Pulmonary artery endothelial cell (primary cell): ENCODE results near the gene LPP. TPM values are rescaled to one million over a fixed set of nuclear protein-coding genes. Genes with fewer than 3 reads are reported as not detected.
A peak's percentile ranks its signal among the peaks of the same experiment; 100 is the strongest.
"Not testable (repeated sequence)": the region's sequence is repeated elsewhere in the genome, so short reads cannot be mapped to it uniquely, and the experiment has no call there.

Experiments used
- DNase-seq: peaks from one replicate; pipeline ENCODE4 v3.0.0-alpha.2; 2011; ENCODE audit warnings: low read depth, low spot score
- total RNA-seq: library from RNA; depleted of rRNA; stranded (reverse); fragments of >200 nt; gene quantifications from 2 replicates; pipeline ENCODE4 v1.2.3, GENCODE V29; 2014

The LPP gene
- total RNA-seq, 1 donor from 2014 or later: 31.5 TPM

DNA sequence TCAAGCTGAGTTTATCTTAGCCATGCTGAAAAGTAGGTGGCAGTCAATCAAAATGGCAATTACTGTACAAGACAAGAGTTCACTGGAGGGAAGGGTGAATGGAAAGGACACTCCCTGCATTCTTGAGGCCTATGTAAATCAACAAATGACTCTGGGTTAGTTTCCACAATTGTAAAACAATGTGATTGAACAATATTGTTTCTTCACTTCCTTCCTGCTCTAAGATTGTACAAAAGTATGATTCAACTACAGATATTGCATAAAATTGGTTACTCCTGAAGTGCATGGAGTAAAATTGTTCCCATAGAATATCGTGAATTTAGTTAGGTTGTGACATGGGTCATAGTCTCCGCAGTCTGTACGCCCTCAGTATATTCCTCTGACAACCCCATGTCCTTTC lies 277.6 kb downstream of the LPP start:
- DNase-seq: peak; percentile 78

- peak; percentile 63 for DNase-seq
Measured at GRCh38 chr3:188432802-188433520, 279.0 kb downstream of the LPP start.

DNA sequence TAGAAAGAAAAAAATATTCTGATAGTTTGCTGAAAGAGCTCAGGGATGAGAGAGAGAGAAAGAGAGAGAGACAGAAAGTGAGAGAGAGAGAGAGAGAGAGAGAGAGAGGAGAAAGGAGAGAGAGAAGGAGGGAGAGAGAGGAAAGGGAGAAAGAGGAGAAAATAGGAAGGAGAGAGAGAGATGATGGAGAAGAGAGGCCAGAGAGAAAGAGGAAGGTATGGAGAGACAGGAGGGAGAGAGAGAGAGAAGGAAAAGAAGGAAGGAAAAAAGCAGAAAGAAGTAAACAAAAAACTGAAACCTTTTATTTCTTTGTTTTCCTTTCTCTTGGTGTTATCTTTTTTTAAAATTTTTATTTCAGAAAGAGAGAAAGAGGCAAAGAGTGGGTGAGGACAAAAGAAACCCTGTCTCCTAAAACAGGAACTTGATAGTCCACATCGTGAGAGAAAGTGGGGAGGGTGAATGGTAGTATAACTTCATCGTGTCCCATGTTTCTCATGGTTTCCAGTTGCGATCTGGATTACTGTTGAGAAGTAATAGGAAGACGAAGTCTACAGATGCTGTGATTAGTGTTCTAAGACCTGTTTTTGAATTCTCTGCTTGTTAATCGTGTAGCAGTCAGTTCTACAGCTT lies 279.7 kb downstream of the LPP start:
- DNase-seq: no peak

DNA sequence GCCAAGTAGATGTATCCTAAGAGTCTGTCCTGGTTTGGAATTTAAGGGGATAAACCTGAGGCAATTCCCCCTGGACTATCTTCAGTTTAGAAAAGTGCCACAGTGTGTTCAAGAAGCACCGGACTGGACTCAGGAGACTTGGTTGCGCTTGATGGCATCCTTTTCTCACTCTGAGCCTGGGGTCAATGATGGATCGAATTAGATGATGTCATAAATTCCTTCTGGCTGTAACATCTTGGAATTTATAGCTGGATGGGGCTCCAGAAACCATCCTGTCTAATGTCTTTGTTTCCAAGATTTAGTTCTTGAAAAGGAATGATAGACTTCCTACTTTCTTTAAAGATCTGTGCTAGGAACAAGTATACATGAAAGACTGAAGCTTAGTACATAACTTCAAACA lies 280.6 kb downstream of the LPP start:
- DNase-seq: no peak

DNA sequence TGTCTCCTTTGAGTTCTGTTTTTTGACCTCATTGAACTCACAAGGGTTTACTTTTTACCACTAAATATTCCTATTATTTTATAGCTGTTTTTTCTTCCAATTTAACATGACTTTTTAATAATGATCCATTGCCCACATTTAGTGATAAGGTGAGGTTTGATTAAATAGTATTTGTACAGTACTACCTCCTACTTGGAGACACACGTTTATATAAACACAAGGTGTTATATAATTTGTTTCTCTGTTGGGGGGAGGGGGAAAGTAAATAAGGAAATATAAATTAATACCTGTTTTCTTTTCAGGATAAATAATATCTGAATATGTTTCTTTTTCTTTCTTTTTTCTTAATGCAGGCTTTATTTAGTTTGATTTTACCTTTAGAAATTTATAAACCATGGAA lies 281.3 kb downstream of the LPP start:
- no peak for DNase-seq

- no peak for DNase-seq
Measured at GRCh38 chr3:188437926-188438325, 284.0 kb downstream of the LPP start.

DNA sequence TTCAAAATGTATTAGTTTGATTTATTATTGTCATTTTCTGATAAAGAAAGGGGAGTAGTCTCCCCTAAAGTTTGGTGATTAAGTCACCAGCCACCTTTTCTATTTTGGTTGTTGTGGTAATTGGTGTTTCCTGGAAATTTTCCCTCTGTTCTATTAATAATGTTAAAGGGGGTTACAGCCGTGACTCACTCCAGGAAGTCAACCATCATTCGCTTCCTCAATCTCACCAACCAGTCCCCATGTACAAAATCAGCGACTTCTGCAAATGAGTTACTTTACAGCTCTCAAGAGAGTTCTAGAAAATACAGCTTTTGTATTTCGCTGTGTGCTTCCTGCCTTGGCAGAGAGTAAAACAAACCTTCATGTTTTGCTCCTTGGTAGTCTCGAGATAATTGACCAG lies 285.1 kb downstream of the LPP start:
- DNase-seq: peak; percentile 48

- no peak for DNase-seq
Measured at GRCh38 chr3:188440340-188440972, 286.5 kb downstream of the LPP start.

DNA sequence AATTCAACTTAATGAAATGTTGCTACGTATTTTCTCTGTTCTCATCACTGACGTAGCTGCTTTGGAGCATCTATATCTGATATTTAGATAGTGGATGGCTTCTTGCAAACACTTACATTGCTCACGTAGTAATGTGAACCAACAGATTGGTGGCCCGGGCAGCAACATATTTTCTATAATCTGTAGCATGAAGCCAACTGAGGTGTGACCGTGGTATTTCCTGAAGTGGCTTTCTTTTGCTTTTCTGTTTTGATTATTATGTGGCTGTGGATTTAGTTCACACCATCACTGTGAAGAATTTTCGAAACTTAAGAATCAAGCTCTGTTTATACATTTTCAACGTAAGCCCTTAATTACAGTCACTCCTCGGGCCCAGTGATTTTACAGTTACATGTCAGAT lies 288.5 kb downstream of the LPP start:
- no peak for DNase-seq

- not testable (repeated sequence) for DNase-seq
Measured at GRCh38 chr3:188445175-188445574, 291.2 kb downstream of the LPP start.

GRCh38 chr3:188446014-188446413 lies 292.1 kb downstream of the LPP start:
- DNase-seq: no peak

DNA sequence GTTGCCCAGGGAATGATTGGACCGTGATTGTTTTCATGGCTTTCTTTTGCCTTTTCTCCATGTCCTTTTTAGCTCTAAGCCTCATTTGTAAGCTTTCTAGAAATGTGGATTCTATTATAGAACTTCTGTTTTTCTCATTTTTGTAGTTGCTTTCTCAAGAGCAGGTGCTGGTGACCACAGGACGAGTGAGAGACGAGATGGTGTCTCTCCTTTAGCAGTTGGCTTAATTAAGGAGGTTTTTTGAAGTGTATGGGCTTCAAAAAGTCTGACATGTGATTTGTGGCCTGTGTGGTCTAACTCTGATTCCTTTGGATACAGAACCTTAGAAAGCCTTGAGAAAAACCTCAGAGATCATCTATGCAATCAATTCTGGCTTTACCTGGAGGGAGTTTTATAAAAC lies 292.8 kb downstream of the LPP start:
- no peak for DNase-seq

DNA sequence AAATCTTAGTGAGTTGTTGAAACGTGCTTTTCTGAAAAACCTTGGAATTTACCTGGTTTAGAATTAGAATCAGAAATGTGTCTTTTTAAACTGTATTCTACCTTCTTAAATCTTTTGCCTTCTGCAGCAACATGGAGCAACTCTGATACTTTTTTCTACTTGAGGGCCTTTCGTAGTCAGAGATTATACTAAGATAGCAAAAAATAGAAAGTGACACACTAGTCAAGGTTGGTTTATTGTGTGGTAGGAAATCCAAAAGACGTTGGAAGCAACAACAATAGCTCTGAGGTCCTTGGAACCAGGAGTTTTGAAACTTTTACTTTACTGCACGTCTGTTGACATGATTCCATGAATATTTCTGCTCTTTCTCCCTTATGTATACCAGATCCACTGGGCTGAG lies 294.9 kb downstream of the LPP start:
- DNase-seq: no peak

DNA sequence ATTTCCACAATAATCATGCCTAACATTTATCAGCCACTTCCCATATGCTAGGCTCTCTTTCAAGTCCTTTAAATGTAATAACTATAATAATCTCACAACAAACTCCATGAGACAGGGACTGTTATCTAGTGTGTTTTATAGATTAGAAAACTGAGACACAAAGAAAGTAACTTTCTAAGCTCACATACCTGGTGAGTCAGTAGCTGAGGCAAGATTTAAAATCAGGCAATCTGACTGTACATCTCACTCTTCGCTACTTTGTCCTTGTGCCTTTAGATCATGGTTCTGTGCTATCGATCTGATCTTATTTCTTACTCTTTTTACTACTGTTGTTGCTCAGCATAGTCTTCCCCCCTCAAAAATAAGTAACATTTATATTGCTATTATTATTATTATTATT lies 295.5 kb downstream of the LPP start:
- DNase-seq: no peak

- peak; percentile 64 for DNase-seq
Measured at GRCh38 chr3:188452158-188452772, 298.3 kb downstream of the LPP start.

DNA sequence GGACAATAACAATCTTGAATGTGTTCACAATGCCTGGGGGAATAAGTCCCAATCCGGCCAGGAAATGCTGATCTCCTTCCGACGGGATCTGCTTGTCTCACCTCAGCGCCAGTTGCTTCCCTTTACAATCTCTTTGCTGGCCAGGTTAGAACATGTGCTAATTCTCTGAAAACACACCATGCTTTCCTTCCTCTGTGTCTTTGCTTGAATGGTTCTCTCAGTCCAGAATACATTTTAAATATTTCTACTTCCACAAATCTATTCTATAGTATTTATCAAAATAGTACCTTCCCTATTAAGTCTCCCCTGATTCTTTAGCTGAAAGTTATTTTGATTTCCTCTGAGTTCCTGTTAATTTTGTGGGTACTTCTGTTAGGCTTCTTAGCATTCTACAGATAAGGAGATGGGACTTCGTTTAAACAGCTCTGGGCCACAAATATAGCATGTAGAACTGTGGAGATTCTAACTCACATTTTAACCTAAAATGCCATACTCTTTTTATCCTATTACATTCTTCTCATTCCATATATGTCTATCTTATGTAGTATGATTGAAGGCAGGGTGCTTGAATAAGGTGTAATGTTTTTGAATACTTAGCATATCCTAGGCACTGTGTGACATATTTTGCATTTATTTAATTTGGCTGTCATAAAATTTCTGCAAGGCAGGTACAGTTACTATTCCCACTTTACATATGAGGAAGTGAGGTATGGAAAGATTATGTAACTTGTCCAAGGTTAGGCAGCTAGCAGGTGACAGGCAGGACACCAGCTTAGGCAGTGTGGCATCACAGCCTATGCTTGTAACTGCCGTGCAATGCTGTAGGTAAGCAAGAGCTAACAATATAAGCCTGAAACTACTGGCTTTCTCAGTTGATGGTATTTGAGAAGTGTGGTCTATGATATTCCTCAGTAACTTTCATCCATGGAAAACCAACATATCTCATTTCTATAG lies 299.8 kb downstream of the LPP start:
- no peak for DNase-seq

- DNase-seq: no peak
Measured at GRCh38 chr3:188455748-188456147, 301.8 kb downstream of the LPP start.

GRCh38 chr3:188458756-188459155 lies 304.8 kb downstream of the LPP start:
- DNase-seq: no peak

- DNase-seq: no peak
Measured at GRCh38 chr3:188465311-188465710, 311.4 kb downstream of the LPP start.

GRCh38 chr3:188468196-188468595 lies 314.2 kb downstream of the LPP start:
- peak; percentile 49 for DNase-seq

DNA sequence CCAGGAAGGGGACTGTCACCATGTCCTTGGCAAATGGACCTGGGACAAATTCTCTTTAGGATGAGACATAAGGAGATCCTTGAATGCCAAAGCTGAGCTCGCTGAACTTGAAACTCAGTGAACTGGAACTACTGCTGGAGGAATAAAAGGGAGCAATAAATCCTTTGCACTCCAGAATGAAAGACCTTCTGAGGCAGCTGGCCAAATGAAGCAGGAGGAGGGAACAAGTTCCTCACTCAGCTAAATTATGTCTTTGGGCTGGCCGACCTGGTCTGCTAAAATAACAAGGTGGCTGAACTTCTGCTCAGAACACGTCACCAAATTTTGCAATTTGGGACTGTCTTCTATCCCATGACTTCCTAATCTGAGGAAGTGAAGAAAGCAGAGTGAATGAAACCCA lies 314.7 kb downstream of the LPP start:
- DNase-seq: no peak
